Left kidney (tissue), 2 donors: Measurements from ENCODE around the gene DDN. TPM values are rescaled to one million over a fixed set of nuclear protein-coding genes. Genes with fewer than 3 reads are reported as not detected.

Experiments
- DNase-seq: peaks from one replicate; pipeline ENCODE4 v3.0.0-alpha.2; 2013
- polyA plus RNA-seq: library from polyadenylated mRNA; unstranded; fragments of 120-200 nt; gene quantifications from one replicate; pipeline ENCODE4 v1.2.1, GENCODE V29; 2013; ENCODE audit not compliant: insufficient read length

Gene DDN
- polyA plus RNA-seq, 1 donor, result 65.9 TPM

GRCh38 chr12:48982397-48983080 lies 16.6 kb downstream of the DDN start:
- DNase-seq, result no peak

DNA sequence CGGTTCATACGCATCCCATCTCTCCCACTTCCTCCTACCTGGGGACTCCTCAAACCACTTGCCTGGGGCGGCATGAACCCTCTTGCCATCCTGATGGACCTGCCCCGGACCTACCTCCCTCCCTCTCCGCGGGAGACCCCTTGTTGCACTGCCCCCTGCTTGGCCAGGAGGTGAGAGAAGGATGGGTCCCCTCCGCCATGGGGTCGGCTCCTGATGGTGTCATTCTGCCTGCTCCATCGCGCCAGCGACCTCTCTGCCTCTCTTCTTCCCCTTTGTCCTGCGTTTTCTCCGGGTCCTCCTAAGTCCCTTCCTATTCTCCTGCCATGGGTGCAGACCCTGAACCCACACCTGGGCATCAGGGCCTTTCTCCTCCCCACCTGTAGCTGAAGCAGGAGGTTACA lies 17.4 kb downstream of the DDN start:
- DNase-seq, result no peak

DNA sequence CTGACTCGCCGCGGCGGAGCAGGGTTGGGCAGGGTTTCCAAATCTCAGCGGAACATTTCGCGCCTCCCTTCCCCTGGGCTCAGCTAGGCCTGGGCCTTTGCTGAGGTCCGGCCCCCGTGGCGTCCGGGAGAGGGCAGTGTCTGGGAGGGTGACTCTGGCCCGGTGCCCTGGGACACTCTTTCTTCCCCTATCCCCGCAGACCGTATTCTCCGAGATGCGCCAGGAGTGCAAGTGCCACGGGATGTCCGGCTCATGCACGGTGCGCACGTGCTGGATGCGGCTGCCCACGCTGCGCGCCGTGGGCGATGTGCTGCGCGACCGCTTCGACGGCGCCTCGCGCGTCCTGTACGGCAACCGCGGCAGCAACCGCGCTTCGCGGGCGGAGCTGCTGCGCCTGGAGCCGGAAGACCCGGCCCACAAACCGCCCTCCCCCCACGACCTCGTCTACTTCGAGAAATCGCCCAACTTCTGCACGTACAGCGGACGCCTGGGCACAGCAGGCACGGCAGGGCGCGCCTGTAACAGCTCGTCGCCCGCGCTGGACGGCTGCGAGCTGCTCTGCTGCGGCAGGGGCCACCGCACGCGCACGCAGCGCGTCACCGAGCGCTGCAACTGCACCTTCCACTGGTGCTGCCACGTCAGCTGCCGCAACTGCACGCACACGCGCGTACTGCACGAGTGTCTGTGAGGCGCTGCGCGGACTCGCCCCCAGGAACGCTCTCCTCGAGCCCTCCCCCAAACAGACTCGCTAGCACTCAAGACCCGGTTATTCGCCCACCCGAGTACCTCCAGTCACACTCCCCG lies 18.0 kb downstream of the DDN start:
- DNase-seq, result no peak

GRCh38 chr12:48980389-48980952 lies 18.7 kb downstream of the DDN start:
- no peak for DNase-seq

GRCh38 chr12:48979602-48980388 lies 19.4 kb downstream of the DDN start:
- no peak for DNase-seq

DNA sequence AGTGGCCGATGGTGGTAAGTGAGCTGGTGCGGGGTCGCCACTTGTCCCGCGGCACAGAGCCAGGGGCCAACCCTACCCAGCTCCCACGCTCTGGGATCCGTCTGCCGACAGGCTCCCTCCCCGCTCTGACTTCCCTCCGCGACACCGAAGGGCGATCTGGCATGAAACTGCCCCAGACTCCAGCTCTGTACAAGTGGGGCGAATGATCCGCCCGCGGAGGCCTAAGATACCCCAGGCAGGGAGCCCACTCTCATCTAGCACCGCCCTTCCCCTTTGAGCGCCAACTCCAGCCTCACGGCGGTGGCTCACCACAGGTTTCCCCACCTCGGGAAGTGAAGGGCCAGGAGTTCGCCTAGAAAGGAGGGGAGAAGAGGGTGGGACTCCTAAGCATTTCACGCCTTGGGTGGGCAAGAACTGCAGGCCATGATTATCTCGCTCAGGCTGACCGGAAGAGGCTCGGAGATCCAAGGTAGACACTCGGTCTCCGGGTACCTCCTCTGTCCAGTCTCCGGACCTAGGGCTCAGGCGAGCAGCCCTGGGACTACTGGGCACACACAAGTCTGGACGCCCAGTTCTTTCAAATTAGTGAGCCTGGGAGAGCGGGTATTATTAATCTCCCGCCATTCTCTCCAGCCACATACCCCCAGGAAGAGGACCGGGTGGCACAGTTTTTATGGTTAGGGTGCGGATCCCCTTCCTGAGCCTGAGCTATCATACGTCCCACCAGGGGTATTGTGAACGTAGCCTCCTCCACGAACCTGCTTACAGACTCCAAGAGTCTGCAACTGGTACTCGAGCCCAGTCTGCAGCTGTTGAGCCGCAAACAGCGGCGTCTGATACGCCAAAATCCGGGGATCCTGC lies 20.2 kb downstream of the DDN start:
- no peak for DNase-seq

- DNase-seq, result no peak
Measured at GRCh38 chr12:48978291-48978740, 20.9 kb downstream of the DDN start, which contains the start of gene WNT1. WNT1 (plus strand) TSS chr12:48978322; CDS start chr12:48978651, 329 bp downstream.

- no peak for DNase-seq
Measured at GRCh38 chr12:48977290-48978281, 21.6 kb downstream of the DDN start.

DNA sequence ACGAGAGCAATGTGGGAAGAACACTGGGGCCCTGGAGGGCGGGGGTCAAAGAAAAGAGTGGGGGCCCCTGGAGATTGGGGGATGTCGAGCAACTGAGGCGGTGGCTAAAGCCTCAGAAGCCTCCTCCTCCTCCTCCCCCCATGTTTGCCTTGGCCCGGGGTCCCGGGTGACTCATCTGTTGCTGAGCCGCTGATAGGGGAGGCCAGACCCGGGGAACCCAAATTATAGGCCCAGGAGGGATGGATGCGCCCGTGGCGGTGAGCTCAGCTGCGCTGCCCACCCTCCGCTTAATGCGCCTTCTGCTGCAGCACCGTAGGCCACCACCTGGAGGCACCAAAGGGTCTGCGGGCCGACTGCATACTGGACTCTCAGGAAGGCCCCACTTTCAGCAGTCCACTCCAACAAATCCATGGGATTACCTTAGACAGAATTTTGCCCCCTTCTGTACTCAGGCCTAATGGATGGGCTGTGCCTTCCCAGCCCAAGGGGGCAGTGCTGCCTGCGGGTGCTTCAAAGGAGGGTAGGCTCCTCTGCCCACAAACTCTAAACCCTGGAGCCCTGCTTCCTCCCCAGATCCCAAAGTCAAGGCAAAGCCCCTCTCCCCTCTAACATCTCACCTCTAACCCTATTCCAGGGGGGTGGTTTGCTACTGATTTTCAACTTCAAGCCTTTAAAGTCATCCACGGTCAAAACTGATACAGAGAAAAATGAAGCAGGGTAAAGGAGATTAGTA lies 25.1 kb downstream of the DDN start:
- DNase-seq, result no peak

GRCh38 chr12:48973531-48973930 lies 25.6 kb downstream of the DDN start:
- DNase-seq, result no peak

- DNase-seq, result no peak
Measured at GRCh38 chr12:48972952-48973483, 26.2 kb downstream of the DDN start.

DNA sequence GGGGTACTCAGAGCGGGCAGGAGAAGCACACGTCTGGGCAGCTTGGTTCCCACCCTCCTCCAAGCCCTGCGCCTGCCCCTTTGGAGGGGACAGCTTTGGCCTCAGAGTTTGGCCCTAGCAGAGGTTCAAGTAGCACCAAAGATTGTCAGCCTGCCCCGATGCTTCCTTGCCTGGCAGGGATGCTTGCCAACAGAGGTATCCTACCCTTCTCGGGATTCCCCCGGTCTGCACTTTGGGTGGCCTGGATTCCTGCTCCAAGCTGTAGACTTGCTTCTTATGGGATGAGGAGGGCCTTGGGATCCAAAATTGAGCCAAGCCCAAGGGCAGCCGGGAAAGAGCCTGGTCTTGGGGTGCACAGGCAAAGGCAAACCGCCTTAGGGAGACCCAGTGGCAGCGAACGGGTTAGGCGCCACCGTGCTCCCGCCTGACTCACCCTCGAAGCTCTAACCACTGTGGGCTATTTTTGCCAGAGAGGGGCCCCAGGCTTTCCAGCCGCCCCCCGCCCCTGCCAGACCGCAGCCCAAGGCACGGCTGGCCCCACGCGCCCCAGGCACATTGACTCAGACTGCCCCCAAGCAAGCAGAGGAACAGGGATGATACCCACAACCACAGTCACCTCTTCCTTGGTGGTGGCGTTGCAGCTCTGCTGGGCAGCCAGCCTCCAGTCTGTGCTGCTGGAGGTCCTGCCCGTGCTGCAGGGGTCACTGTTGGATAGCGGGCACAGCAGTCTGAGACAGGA lies 26.8 kb downstream of the DDN start:
- DNase-seq, result no peak

DNA sequence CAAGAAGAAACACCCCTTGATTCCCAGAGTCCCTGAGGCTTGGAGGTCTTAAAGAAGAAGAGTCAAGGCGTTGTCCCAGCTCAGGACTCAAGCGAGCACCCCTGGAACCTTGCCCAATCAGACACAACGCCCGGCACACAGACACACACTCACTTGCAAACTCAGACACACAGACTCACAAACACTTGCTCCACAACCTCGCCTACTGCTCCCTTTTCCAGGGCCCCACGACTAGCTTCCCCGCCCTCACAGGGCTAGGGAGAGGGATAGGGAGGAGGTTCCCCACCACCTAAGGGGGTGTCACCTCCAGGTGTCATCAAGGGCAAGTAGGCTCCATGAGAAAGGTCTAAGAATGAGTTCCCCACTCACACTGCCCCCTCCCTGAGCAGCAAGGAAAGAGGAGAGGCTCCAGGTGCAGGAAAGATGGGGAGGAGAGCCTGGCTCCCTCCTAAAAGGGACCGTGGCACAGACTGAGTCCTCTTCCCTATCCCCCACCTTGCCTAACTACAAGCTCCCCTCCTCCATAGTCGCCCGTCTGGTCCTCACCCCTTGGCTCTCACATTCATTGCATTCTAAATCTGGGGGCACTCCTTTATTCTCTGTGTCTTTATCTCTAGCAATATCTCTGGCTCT lies 28.4 kb downstream of the DDN start:
- no peak for DNase-seq

DNA sequence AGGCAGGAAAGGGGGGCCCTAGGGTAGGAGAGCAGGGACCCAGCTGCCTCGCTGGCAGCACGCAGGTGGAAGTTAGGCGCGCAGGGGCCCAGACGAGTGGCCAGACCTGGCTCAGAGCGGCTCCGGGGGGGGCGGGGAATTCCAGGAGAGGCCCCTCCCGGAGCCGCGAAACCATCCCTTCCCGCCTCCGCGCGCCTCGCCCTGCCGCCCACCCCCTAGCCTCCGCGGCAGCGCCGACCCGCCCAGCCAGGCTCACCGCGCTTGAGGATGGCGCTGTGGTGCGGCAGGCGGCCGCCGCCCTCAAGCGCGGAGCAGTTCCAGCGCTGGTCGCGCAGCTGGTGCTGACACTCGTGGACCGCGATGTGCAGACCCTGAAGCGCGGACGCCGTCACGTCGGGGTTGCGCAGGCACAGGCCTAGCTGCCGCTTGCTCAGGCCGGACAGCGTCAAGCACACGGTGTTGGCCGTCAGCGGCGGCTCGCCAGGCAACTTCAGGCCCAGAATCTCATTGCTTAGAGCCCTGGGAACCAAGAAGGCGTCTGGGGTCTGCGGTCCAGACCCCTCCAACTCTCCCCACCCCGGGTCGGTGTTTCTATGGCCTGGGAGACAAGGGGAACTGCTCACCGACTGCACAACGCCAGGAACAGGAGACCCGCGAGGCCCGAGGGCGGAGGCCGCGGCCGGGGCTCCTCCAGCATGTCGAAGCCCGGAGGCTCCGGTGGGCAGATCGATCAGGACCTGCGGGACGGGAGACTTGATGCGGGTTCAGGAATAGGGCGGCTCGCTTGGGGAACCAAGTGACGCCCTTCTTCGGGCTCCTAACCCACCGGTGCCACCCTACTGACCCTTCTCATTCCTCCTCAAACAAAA lies 29.1 kb downstream of the DDN start:
- no peak for DNase-seq

GRCh38 chr12:48969160-48969771 lies 29.9 kb downstream of the DDN start:
- no peak for DNase-seq

GRCh38 chr12:48968467-48968866 lies 30.7 kb downstream of the DDN start:
- DNase-seq, result no peak
